Hematopoietic multipotent progenitor cell treated with erythropoietin and hydrocortisone succinate and interleukin-3 and kit ligand, for 4 days (in vitro differentiated cells): ENCODE data around the gene VIT.
A peak's percentile ranks its signal among the peaks of the same experiment; 100 is the strongest.
"Not testable (repeated sequence)": the region's sequence is repeated elsewhere in the genome, so short reads cannot be mapped to it uniquely, and the experiment has no call there.

Experiments used
- DNase-seq: peaks from one replicate; pipeline ENCODE4 v3.0.0-alpha.2; 2015

VIT gene

GRCh38 chr2:36808386-36809068, 112.0 kb downstream of the VIT start:
- no peak for DNase-seq

DNA sequence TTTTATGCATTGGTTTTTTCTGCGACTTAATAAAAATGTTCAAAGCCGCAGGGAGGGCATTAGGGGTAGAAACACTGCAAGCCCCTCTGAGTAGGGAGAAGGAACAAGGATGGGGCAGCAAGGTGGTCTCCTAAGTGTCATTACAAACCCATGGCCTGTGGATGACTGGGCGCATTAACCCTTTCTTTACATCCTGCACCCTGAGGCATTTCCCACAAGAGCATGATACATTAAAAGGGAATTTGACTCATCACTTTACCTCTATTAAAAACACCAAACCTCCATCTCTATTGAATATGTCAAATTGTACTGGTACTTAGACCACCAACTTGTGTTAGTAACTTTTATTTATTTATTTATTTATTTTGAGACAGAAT, 112.5 kb downstream of the VIT start:
- no peak for DNase-seq

GRCh38 chr2:36811071-36811470, 114.6 kb downstream of the VIT start:
- no peak for DNase-seq

DNA sequence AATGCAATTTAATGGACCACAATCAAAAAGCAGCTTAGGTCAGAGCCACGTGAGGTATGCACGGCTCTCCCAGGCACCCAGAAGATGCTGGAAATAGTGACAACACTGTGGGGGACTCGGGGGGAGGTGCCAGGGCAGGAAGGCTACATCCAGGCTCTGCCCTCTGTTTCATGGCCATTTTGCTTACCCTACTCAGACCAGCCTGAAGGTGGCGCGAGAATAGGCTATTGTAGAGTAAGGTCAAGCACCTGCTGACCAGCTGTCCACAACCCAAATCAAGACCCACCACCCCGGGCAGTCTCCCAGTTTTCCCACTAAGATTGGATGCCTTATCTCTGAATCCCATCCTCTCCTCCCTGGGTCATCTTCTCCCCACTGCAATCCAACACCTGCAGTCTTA, 115.7 kb downstream of the VIT start:
- peak; percentile 8 for DNase-seq

DNA sequence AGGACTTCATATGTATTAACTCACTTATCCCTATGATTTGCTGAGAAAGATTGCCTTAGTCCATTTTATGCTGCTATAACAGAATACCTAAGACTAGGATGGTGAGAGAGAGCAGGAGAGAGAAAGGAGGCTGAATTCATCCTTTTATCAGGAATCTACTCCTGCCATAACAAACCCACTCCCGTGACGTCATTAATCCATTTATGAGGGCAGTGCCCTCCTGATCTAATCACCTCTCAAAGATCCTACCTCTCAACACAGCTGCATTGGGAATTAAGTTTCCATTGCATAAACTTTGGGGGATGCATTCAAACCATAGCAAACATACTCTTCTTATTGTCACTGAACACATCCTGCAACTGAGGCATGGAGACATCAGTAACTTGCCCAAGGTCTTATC, 122.0 kb downstream of the VIT start:
- no peak for DNase-seq

GRCh38 chr2:36819095-36819711, 122.7 kb downstream of the VIT start:
- DNase-seq = no peak

GRCh38 chr2:36820942-36821605, 124.6 kb downstream of the VIT start:
- DNase-seq = no peak

DNA sequence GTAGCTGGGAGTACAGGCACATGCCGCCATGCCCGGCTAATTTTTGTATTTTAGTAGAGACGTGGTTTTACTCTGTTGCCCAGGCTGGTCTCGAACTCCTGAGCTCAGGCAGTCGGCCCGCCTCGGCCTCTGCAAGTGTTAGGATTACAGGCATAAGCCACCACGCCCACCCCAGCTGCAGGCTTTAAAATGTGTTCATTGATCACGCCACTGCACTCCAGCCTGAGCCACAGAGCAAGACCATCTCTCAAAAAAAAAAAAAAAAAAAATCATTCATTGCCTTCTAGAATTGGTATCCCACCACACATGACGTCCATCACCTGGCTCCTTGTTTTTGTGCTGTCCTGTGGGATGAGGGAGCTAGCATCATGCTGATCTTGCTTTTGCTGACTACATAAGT, 127.4 kb downstream of the VIT start:
- no peak for DNase-seq

- DNase-seq = no peak
Observed at GRCh38 chr2:36824273-36824672, 127.8 kb downstream of the VIT start.

DNA sequence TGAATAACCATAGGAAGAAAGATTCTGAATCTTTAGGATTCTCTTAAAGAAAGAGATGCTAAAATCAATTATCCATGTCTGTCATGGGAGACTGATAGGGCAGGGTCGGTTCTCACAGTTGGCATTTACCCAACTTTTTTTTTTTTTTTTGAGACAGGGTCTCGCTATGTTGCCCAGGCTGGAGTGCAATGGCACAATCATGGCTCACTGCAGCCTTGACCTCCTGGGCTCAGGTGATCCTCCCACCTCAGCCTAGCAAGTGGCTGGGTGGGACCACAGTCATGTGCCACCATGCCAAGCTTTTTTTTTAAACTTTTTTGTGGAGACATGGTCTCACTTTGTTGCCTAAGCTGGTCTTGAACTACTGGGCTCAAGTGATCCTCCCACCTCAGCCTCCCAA, 128.2 kb downstream of the VIT start:
- not testable (repeated sequence) for DNase-seq

GRCh38 chr2:36831185-36831584, 134.7 kb downstream of the VIT start:
- DNase-seq = no peak

- no peak for DNase-seq
Observed at GRCh38 chr2:36834203-36834602, 137.7 kb downstream of the VIT start.

- no peak for DNase-seq
Observed at GRCh38 chr2:36834731-36835524, 138.4 kb downstream of the VIT start.

DNA sequence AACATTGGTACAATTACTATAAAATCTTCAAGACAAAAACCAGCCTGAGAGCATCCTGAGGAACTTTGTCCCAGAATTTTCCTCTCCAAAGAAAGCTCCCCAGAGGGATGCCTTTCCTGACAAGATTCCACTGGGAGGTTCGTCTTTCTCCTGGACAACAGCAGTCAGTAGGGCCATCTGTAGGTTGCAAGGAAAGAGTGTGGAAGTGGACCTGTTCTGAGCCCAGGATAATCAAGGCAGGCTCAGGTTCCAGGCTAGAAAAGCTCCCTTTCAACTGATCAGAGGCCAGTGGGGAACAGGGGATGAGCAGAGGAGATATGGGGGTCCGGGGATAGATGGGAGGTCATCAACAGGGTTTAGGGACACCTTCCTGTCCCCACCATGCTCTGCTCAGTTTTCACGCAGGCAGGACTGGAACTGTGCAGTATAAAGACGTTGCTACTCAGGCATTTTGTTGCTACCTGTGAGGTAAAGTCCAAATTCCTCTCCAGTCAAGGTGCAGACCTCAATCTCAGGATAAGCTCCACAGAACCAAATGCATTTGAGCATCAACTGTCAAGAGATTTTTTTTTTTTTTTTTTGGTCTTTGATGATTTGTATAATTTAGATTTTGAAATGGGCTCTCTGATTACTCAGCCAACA, 143.6 kb downstream of the VIT start:
- DNase-seq = no peak

DNA sequence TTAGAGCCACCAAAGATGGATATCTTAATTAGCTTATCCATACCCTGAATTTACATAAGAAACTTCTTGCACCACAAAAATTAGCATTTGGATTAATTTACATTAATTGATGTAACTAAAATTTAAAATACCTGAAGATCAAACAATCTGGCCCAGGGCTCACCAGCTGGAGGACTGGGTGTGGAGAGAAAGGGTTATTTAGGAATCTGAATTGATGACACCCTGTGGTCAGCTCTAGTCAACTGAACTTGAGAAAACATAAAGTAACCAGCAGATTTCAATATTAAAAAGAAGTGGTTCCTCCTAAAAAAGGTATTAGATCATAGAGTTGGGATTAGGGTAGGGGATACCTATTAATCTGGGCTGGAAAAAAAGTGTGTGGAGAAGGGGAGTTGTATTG, 147.3 kb downstream of the VIT start:
- no peak for DNase-seq

DNA sequence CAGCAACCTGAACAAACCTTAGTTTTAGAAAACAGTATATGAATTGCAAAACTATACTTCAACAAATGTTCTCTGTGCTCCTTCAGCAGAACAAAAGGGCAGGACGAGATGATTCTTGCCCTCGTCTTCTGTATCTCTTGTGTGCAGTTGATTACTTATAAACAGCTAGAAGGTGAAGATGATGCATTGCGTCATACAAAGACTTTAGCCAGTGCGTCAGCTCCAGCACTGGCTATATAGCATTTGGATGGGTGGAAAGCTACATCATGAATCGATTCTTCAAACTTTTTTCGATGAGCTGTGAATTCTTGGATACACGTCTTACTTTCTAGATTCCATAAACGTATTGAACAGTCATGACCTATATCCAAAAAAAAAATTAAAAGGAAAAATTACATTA, 152.8 kb downstream of the VIT start:
- no peak for DNase-seq

GRCh38 chr2:36854241-36854640, 157.7 kb downstream of the VIT start:
- no peak for DNase-seq

DNA sequence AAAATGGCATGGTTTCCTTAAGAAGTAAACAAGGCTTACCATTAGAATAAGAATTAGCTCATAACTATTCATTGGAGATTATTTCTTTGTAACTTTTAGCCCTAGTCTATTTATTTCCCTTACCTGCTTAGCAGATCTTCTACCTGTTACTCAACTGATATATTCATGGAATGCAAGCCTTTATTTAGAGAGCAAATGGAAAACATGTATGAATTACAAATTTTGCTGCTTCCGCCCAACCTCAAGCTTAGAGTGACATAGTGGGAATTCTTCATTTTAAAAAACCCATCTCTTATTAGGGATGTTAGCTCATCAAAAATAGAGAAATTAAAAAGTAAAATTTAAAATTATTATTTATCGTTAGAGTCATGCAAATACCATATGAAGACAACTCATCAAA, 158.9 kb downstream of the VIT start:
- DNase-seq = no peak

DNA sequence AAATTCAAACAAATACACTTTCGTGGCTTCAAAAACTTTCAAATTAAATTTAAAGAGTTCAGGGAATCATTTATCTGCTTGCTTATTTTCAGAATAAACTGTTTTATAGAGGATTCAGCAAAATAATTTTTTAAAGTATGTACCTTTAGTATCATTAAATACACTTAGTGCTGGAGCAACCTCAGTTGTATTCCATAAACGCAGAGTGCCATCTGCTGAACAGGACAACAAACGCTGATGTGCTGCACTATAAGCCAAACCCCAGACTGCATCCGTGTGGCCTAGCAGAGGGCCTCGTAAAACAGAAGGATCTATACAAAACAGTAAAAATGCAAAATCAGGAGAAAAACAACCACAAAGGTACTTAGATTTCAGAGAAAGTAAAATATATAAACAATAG, 161.2 kb downstream of the VIT start:
- no peak for DNase-seq

GRCh38 chr2:36858551-36859365, 162.3 kb downstream of the VIT start:
- DNase-seq = no peak

- DNase-seq = no peak
Observed at GRCh38 chr2:36859366-36859792, 162.9 kb downstream of the VIT start.

- no peak for DNase-seq
Observed at GRCh38 chr2:36861896-36862295, 165.4 kb downstream of the VIT start.
